Stromal cell of bone marrow (primary cell): ENCODE data around the gene CHL1.

Source experiments
- DNase-seq: peaks from one replicate; pipeline ENCODE4 v3.0.0-alpha.2; 2012; ENCODE audit warnings: low read depth

The CHL1 gene

GRCh38 chr3:228442-229182 is 32.0 kb downstream of the CHL1 start:
- no peak for DNase-seq

DNA sequence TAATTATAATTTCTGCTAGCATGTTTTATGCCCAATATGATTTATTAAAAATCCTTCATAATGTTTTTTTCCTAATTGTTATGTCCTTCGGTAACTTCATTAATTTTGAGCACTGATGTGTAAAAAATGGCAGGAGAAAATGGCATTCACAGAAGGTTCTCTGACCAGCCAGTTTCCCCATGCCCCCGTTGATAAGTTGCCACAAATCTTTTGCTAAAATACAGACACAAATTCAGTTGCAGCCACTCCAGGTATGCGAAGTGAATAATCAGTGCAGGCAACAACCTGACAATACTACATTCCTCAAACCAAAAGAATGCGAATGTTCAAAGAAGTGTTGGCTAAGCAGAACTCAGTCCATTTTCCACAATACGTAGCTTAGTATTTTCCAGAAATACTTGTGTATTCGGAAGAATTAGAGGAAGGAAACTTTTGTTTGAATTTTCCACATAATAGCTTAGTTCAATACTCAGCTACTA is 32.7 kb downstream of the CHL1 start:
- DNase-seq, result no peak

- DNase-seq, result no peak
Measured at GRCh38 chr3:236881-237280, 40.3 kb downstream of the CHL1 start.

- DNase-seq, result no peak
Measured at GRCh38 chr3:242602-243355, 46.2 kb downstream of the CHL1 start.

DNA sequence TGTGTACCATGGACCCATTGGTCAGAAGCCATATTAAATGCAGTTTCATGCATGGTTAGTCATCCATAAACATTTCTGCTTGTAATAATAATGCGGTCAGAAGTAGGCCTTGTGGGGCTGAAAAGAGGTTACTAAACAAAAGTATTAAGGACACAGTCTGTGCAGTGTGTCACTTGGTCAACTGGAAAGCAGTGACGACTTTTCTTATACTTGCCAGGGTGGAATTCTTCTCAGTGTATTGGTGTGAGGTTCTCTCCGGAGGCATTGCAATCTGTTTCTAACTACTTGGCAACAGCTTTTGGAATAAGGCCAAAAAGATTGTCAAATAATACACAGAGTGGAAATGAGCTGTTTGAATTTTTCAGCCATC is 46.8 kb downstream of the CHL1 start:
- DNase-seq, result peak; percentile 25

DNA sequence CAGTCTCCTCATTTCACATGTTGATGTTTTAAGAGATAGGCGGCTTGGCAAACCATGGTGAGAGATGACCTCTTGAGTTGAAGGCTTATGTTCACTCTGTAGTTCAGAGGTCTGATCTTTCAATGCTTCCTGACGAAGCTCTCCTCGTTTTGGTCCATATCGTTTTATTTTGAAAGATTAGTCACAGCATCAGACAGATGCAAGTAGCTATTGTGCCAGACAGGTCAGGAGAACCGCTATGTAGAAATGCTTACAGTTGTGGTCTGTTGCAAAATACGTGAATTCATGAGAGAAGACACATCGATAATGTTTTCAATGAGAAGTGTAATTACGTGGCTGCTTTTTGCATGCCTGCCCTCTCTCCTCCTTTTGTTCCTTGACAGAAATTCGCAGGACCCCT is 47.5 kb downstream of the CHL1 start:
- DNase-seq, result no peak

DNA sequence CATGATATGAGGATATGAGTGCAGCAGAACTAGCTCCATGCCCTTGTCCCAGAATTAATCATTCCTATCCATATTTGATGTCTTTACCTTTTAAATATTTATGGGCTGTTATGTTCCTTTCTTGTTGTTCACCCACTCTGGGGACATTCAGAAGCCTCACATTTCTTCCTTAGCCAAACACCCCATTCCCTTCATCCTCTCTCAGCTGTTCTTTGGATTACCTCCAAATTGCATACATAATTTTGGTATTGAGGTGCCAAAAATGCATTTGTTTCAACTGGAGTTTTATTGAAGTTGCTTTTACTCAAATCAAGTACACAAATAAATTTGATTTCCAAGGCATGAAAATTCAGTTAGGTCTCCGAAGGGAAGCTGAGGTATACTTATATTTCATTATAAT is 51.4 kb downstream of the CHL1 start:
- DNase-seq, result no peak

GRCh38 chr3:248864-249520 is 52.4 kb downstream of the CHL1 start:
- no peak for DNase-seq

GRCh38 chr3:249587-250262 is 53.2 kb downstream of the CHL1 start:
- no peak for DNase-seq

GRCh38 chr3:256501-256900 is 59.9 kb downstream of the CHL1 start:
- DNase-seq, result peak; percentile 14

DNA sequence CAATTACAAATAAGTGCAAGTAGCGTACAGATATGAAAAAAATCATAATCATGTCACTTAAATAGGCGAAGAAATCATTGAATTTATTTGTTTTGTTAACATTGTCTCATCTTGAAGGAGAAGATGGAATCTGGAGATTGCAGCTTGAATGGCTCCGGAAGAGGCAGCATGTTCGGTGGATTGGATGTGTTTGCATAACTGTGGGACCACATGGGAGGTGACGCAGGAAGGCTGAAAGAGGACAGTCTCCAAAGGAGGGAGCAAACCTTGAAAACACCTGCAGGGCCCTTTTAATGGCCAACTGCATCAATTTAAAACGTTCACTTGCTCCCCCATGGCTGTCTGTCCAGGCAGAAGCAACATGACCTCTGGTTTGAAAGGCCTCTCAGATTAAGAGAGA is 61.3 kb downstream of the CHL1 start:
- DNase-seq, result no peak

DNA sequence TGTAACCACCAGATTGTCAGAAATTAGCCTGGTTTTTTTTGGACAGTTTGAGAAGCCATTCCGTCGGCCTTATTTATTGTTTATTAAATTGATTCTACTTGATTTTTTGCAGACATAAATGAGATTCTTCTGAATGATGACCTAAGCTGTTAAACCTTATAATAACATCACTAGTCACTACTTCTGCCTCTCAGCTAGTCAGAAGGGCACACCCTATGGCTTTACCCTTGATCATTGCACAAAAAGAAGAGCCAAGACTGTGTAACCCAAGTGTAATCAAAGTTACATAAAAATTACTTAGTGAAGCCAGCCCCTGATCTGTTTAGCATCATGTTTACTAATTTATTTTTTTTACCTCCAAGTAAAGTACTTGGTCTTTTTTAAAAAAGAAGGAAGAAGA is 64.3 kb downstream of the CHL1 start:
- DNase-seq, result no peak

- DNase-seq, result no peak
Measured at GRCh38 chr3:263393-263792, 66.8 kb downstream of the CHL1 start.

- peak; percentile 63 for DNase-seq
Measured at GRCh38 chr3:264394-265156, 68.0 kb downstream of the CHL1 start.

- DNase-seq, result no peak
Measured at GRCh38 chr3:267101-267500, 70.5 kb downstream of the CHL1 start.

DNA sequence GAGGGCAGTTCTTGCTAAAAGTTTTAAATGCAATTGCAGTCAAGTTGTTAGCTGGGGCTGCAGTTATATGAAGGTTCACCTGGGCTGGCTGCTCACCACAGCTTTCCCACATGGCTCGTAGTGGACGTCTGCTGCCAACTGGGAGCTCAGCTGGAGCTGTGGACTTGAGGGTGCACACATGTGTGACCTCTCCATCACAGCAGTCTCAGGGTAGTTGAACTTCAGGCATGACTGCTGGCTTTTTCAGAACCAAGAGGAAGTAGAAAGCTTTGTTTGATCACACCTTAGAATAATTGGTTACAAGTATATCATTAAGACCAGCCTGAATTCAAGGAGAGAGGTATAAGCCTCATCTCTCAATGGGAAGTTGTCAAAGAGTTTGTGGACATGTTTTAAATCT is 74.1 kb downstream of the CHL1 start:
- no peak for DNase-seq

- DNase-seq, result no peak
Measured at GRCh38 chr3:274927-275326, 78.4 kb downstream of the CHL1 start.

- DNase-seq, result no peak
Measured at GRCh38 chr3:277873-278272, 81.3 kb downstream of the CHL1 start.

GRCh38 chr3:278300-279064 is 81.9 kb downstream of the CHL1 start:
- DNase-seq, result no peak

DNA sequence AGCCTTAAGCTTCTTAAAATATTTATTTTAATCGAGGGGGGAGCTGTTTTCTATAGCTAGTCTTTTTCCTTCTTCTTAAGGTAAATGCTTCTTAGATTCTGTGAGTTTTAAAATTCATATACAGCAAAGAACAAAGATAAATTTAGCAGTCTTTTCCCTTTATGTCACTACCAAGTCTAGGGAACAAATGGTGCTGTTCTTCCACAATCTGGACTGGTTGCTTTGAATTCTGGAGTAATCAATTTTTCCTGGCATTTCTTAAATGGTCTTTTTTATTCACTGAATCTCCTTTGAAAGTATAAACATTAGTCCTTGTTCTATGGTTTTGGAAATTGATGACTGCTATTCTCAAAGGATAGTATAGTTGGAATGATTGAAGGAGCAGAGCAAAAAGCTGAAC is 82.8 kb downstream of the CHL1 start:
- no peak for DNase-seq

GRCh38 chr3:280681-281080 is 84.1 kb downstream of the CHL1 start:
- no peak for DNase-seq
